COLO668 (cell line): Measurements from ENCODE around the gene SREBF2.

Experiments
- DNase-seq: peaks from one replicate; lab custom pipeline; 2025; ENCODE audit not compliant: unreplicated experiment; lab: John Stamatoyannopoulos, UW

The SREBF2 gene

GRCh38 chr22:41917903-41918791, 85.2 kb downstream of the SREBF2 start:
- peak; percentile 77 for DNase-seq

GRCh38 chr22:41919357-41920224, 86.7 kb downstream of the SREBF2 start:
- DNase-seq = peak; percentile 34

DNA sequence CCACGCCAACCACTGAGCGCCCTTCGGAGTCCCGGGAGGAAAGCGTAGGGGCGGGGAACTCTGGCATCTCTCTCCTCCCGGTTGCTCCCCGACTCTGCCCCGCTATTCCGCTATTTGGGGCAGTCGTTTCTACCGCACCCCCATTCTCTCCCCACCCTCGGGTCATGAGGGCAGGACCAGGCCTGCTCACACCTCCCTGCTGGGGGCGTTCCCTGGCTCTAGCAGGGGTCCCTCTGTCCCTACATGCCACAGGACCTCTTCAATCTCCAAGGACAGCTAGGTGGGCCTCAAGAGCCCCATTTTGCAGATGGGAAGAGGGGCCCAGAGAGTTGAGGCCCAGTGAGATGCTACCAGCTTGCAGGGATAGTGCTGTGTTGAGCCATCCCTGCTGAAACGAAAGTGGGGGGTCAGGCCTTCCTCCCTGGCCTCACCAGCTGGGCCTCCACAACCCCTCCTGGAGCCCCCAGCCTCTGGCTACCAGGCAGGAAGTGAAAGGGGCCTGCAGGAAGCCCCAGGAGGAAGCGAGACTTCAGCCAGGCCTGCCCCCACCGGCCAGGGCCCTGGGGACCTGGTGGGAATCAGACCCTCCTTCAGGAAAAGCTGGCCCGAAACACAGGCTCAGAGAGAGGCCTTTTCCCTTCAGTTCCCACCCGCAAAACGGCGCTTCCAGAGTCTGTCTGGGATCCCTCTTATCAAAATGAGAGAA, 87.5 kb downstream of the SREBF2 start:
- no peak for DNase-seq

- no peak for DNase-seq
These were observed 89.4 kb downstream of the SREBF2 start for GRCh38 chr22:41922328-41922727.

- no peak for DNase-seq
These were observed 90.2 kb downstream of the SREBF2 start for GRCh38 chr22:41922940-41923594.

GRCh38 chr22:41923595-41924276, 90.8 kb downstream of the SREBF2 start:
- DNase-seq = no peak

- DNase-seq = peak; percentile 70
These were observed 93.0 kb downstream of the SREBF2 start for GRCh38 chr22:41925783-41926460.

DNA sequence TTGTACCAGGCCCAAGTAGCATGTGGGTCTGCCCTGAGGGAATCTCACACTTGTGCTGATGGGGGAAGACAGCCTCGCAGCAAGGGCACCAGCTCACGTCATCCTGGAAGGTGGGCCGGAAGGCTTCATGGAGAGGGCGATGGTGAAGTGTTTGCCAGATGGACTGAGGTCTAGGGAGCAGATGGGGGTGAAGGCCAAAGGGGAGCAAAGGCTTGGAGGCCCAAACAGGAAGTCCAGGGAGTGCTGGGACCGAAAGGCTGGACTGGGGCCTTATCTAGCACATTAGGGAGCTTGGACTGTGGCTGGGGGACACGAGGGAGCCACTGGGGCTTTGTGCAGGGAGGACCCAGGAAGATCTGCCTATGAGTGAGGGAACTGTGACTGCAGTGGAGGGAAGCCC, 94.9 kb downstream of the SREBF2 start:
- no peak for DNase-seq

- DNase-seq = no peak
These were observed 95.9 kb downstream of the SREBF2 start for GRCh38 chr22:41928593-41929417.

- peak; percentile 77 for DNase-seq
These were observed 96.5 kb downstream of the SREBF2 start for GRCh38 chr22:41929418-41929810.

GRCh38 chr22:41931701-41932269, 98.9 kb downstream of the SREBF2 start:
- no peak for DNase-seq

GRCh38 chr22:41932353-41932752, 99.4 kb downstream of the SREBF2 start:
- DNase-seq = no peak

DNA sequence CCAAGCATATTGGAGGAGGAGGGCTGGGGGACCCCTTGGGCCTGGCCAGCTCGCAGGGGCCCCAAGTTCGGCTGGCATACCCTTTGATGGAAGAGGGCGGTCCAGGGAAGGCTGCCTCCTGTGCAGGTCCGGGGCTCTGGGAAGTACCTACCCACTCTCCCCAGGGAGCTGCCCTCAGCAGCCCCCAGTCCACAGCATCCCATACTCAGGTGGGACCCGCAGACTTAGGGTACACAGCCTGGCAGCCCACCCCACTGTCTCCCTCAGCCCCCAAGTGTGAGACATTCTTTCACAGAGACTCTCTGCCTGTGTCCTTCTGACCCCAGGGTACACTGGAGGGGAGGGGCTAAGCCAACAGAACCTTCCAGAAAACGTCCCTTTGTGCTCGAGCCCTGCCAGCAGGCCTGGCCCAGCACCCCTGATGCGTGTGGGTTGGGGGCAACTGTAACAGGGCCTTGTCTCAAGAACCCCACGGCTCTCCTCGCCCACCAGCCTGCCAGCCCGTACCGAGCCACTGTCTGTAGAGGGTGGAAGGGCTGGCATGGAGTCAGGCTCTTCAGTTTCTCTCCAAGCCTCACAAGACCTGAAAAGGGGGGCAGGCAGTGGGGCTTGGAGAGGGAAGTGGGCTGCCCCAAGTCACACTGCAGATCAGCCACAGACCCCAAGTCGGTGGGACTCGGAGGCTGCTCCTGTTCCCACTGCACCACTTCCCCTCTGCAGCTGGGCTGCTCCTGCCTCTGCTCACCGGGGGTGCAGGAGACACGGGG, 100.7 kb downstream of the SREBF2 start:
- no peak for DNase-seq

GRCh38 chr22:41934284-41935014, 101.5 kb downstream of the SREBF2 start:
- DNase-seq = no peak

- DNase-seq = no peak
These were observed 102.1 kb downstream of the SREBF2 start for GRCh38 chr22:41935015-41935351.

GRCh38 chr22:41935509-41935908, 102.6 kb downstream of the SREBF2 start:
- DNase-seq = no peak

DNA sequence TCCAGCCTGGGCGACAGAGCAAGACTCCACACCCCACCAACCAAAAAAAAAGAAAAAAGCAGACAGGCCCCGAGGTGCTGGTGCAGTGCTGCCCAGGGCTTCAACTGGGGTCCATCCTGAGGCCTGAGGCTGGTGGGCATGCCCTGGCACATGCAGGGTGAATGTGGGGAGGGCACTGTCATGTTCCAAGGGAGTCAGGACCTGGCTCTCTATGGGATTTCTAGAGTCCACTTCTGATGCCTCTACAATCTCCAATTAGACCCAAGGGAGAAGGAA, 103.9 kb downstream of the SREBF2 start:
- no peak for DNase-seq
